PC-9 (cell line): ENCODE data around the gene IHH. TPM values are rescaled to one million over a fixed set of nuclear protein-coding genes. Genes with fewer than 3 reads are reported as not detected.

Source experiments
- BruUV-seq: library from RNA; stranded (reverse); fragments of 400-500 nt; replicated peaks from 2 replicates; lab custom pipeline; 2021; lab: Mats Ljungman, UMichigan
- CTCF ChIA-PET: fragments of 300-600 bp; sonication (Branson Sonifier 250); formaldehyde crosslinking; loops from one replicate; lab custom pipeline; 2022; ENCODE audit warnings: antibody characterized with exemption; lab: Charles Lee
- POLR2A ChIA-PET: fragments of 300-600 bp; sonication (Branson Sonifier 250); formaldehyde crosslinking; loops from one replicate; lab custom pipeline; 2022; ENCODE audit warnings: antibody characterized with exemption; ENCODE audit not compliant: unreplicated experiment; lab: Charles Lee
- DNase-seq, 2 experiments: peaks; one replicate each; pipeline versions ENCODE4 v3.0.0 to v3.0.0-alpha.2; 2015 to 2022; ENCODE audit warnings: mixed read lengths in 1 of 2
- H2AFZ ChIP-seq: fragments of 200-600 bp; sonication (generic); 2 replicates; pipeline ENCODE4 v1.8.1; 2017; ENCODE audit warnings: antibody characterized with exemption
- H3F3A ChIP-seq: fragments of 200-600 bp; sonication (generic); 2 replicates; pipeline ENCODE4 v1.8.1; 2017; ENCODE audit warnings: antibody characterized with exemption, mild to moderate bottlenecking, low read depth; ENCODE audit not compliant: insufficient read depth
- H3K27ac ChIP-seq: fragments of 200-600 bp; sonication (generic); 2 replicates; pipeline ENCODE4 v1.6.1; 2016; ENCODE audit warnings: mixed run types
- H3K27me3 ChIP-seq: fragments of 200-600 bp; sonication (generic); 2 replicates; pipeline ENCODE4 v1.6.1; 2016; ENCODE audit warnings: low read depth, mixed run types; ENCODE audit not compliant: insufficient read depth
- H3K36me3 ChIP-seq: fragments of 200-600 bp; sonication (generic); 2 replicates; pipeline ENCODE4 v1.6.1; 2016; ENCODE audit warnings: low read depth, mixed run types
- H3K4me1 ChIP-seq: fragments of 200-600 bp; sonication (generic); replicated peaks from 2 replicates; pipeline ENCODE4 v1.6.1; 2016; ENCODE audit warnings: mixed run types; ENCODE audit not compliant: insufficient read depth
- H3K4me2 ChIP-seq: fragments of 200-600 bp; sonication (generic); 2 replicates; pipeline ENCODE4 v1.6.1; 2017; ENCODE audit warnings: mixed run types
- H3K4me3 ChIP-seq: fragments of 200-600 bp; sonication (generic); 2 replicates; pipeline ENCODE4 v1.6.1; 2016; ENCODE audit warnings: mixed run types
- H3K79me2 ChIP-seq: fragments of 200-600 bp; sonication (generic); 2 replicates; pipeline ENCODE4 v1.6.1; 2017; ENCODE audit warnings: low read depth, mixed run types
- H3K9me2 ChIP-seq: fragments of 200-600 bp; sonication (generic); 2 replicates; pipeline ENCODE4 v1.8.1; 2017; ENCODE audit warnings: mild to moderate bottlenecking; ENCODE audit not compliant: insufficient read depth
- H3K9me3 ChIP-seq: fragments of 200-600 bp; sonication (generic); 2 replicates; pipeline ENCODE4 v1.8.1; 2016; ENCODE audit warnings: low read depth; ENCODE audit not compliant: insufficient read depth
- H4K20me1 ChIP-seq: fragments of 200-600 bp; sonication (generic); 2 replicates; pipeline ENCODE4 v1.8.1; 2017; ENCODE audit not compliant: insufficient read depth
- CTCF ChIP-seq: fragments of 200-600 bp; sonication (generic); conservative IDR thresholded peaks from 2 replicates; pipeline ENCODE4 v1.6.1; 2017; ENCODE audit warnings: mixed run types, antibody characterized with exemption, mild to moderate bottlenecking, moderate library complexity
- EZH2 ChIP-seq: fragments of 200-600 bp; sonication (generic); IDR thresholded peaks from 2 replicates; pipeline ENCODE4 v1.8.0; 2017; ENCODE audit warnings: antibody characterized with exemption, low read depth
- intact Hi-C: fragments of 100-400 bp; cut with micrococcal nuclease; formaldehyde crosslinking; loops from one replicate; pipeline ENCODE4 v1.10.0; 2022; ENCODE audit not compliant: unreplicated experiment
- total RNA-seq: library from RNA; stranded (reverse); gene quantifications from 2 replicates; pipeline ENCODE4 v1.2.3, GENCODE V29; 2021

IHH gene
- total RNA-seq, 1 experiment from 2014 or later: not detected

- H3K79me2 ChIP-seq: no peaks in the 10 kb centered on the region
- no peak overlapping the region for H3K4me2 ChIP-seq
- H3K27ac ChIP-seq: no peak overlapping the region
- CTCF ChIA-PET: no interaction called here
- no peaks in the 10 kb centered on the region for H3K4me1 ChIP-seq
- H3F3A ChIP-seq: no peaks in the 10 kb centered on the region
- TF ChIP-seq EZH2: no peak
- TF ChIP-seq CTCF: no peak
- no peaks in the 10 kb centered on the region for H3K9me2 ChIP-seq
- H3K27me3 ChIP-seq: peaks cover 27% of the 10 kb centered on the region
- intact Hi-C loops: no loop called here
- no peaks in the 10 kb centered on the region for H4K20me1 ChIP-seq
- POLR2A ChIA-PET: interaction anchor here (0.6 kb wide), 1 partner anchor 150 kb away, joined by 4 read pairs; no protein-coding TSS in a partner anchor
- BruUV-seq: no TSS peak
- DNase-seq: no peak
- no peak overlapping the region for H3K4me3 ChIP-seq
- no peaks in the 10 kb centered on the region for H3K9me3 ChIP-seq
- no peaks in the 10 kb centered on the region for H3K36me3 ChIP-seq
- H2AFZ ChIP-seq: no peak overlapping the region
Measured at GRCh38 chr2:219065484-219065883, 4.8 kb upstream of the IHH start.

- intact Hi-C loops: no loop called here
- no TSS peak for BruUV-seq
- Histone ChIP-seq H2AFZ (no peak overlapping the region), H3K4me1 (no peaks in the 10 kb centered on the region), H3K4me3 (no peak overlapping the region), H3K27me3 (peaks cover 59% of the 10 kb centered on the region), H3K9me2 (no peaks in the 10 kb centered on the region), H3K79me2 (no peaks in the 10 kb centered on the region), H3K36me3 (no peaks in the 10 kb centered on the region), H3F3A (no peaks in the 10 kb centered on the region), H3K27ac (no peak overlapping the region), H3K9me3 (no peaks in the 10 kb centered on the region), H3K4me2 (no peak overlapping the region), H4K20me1 (no peaks in the 10 kb centered on the region)
- ChIA-PET POLR2A (no interaction called here), CTCF (interaction anchor here (1.0 kb wide), 1 partner anchor 11 kb away, joined by 4 read pairs; no protein-coding TSS in a partner anchor)
- TF ChIP-seq CTCF (no peak), EZH2 (no peak)
- DNase-seq: no peak
Measured at GRCh38 chr2:219062081-219062480, 1.4 kb upstream of the IHH start.

- Histone ChIP-seq H2AFZ (no peak overlapping the region), H3K27ac (no peak overlapping the region), H3K4me1 (no peaks in the 10 kb centered on the region), H3K36me3 (no peaks in the 10 kb centered on the region), H3K9me2 (no peaks in the 10 kb centered on the region), H3K4me3 (no peak overlapping the region), H4K20me1 (no peaks in the 10 kb centered on the region), H3F3A (no peaks in the 10 kb centered on the region), H3K79me2 (no peaks in the 10 kb centered on the region), H3K4me2 (no peak overlapping the region), H3K27me3 (peaks cover 68% of the 10 kb centered on the region), H3K9me3 (no peaks in the 10 kb centered on the region)
- no peak for DNase-seq
- intact Hi-C loops: loop anchor here (2.0 to 10.0 kb wide), 3 partner anchors 63 to 471 kb away; partner anchors contain the start of gene PTPRN
- ChIA-PET POLR2A (no interaction called here), CTCF (interaction anchor here (1.2 kb wide), 1 partner anchor 95 kb away, joined by 7 read pairs; no protein-coding TSS in a partner anchor)
- TF ChIP-seq EZH2 (no peak), CTCF (no peak)
- no TSS peak for BruUV-seq
Measured at GRCh38 chr2:219059725-219060682, 717 bp downstream of the IHH start.
